ENCODE data around the gene HBB.
"Not testable (repeated sequence)": the region's sequence is repeated elsewhere in the genome, so short reads cannot be mapped to it uniquely, and the experiment has no call there.

Gene HBB

DNA sequence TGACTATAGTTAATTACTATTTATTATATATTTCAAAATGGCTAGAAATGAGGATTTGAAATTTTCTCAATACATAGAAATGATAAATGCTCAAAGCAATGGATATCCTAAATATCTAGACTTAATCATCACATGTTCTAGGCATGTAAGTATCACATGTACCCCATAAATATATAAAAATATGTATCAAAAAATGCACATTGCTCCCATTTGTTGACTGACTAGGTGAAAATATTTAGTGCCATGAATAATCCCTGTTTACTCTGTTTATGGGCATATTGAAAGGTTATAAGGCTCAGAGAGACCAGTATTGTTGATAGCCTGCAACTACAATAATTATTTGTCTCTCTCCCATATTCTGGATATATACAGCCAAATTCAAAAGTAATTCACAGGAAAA, 39.7 kb upstream of the HBB start:
- TF ChIP-seq, protein P1, sequence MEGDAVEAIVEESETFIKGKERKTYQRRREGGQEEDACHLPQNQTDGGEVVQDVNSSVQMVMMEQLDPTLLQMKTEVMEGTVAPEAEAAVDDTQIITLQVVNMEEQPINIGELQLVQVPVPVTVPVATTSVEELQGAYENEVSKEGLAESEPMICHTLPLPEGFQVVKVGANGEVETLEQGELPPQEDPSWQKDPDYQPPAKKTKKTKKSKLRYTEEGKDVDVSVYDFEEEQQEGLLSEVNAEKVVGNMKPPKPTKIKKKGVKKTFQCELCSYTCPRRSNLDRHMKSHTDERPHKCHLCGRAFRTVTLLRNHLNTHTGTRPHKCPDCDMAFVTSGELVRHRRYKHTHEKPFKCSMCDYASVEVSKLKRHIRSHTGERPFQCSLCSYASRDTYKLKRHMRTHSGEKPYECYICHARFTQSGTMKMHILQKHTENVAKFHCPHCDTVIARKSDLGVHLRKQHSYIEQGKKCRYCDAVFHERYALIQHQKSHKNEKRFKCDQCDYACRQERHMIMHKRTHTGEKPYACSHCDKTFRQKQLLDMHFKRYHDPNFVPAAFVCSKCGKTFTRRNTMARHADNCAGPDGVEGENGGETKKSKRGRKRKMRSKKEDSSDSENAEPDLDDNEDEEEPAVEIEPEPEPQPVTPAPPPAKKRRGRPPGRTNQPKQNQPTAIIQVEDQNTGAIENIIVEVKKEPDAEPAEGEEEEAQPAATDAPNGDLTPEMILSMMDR (IDR thresholded peaks at IDR 0.05; ENCODE audit: low read depth, low read length), result no peak
- H3K4me3 ChIP-seq (ENCODE audit: low read depth, low read length), result no peak overlapping the region

DNA sequence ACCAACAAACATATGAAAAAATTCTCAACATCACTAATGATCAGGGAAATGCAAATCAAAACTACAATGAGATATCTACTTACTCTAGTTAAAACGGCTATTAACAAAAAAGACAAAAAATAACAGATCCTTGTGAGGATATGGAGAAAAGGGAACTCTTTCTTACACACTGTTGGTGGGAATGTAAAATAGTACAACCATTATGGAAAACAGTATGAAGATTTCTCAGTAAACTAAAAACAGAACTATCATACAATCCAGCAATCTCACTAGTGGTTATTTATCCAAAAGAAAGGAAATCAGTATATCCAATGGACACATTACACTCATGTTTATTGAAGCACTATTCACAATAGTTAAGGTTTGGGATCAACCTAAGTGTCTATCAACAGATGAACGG, 39.0 kb upstream of the HBB start:
- TF ChIP-seq, protein P1 (IDR thresholded peaks at IDR 0.05; ENCODE audit: low read depth, low read length), result no peak
- H3K4me3 ChIP-seq (ENCODE audit: low read depth, low read length), result no peak overlapping the region

DNA sequence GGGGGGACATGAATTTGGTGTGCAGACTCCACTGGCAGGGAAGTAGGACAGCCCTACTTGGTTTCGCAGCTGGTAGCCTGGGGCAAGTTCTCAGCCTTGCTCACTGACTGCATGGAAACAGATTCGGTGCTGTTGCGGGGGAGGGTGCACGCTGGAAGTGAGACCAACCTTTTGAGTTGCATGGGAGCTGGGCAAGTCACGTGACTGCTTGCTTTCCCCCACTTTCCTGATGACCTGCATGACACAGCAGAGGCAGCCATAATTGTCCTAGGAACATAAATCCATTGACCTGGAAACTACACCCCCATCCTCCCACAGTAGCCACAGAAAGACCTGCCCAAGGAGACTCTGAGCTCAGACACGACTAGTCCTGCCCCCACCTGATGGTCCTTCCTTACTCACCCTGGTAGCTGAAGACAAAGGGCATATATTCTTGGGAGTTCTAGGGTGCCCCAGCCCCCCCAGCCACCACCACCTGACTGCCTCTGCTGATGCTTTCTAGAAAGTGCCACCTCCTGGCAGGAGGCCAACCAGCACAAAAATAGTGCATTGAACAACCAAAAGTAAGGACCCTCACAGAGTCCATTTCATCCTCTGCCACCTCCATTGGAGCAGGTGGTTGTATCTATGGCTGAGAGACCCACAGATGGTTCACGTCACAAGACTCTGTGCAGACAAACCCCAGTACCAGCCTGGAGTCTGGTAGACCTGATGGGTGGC, 31.8 kb upstream of the HBB start:
- TF ChIP-seq, protein P1 (IDR thresholded peaks at IDR 0.05; ENCODE audit: low read depth, low read length), result no peak
- H3K4me3 ChIP-seq (ENCODE audit: low read depth, low read length), result no peak overlapping the region

DNA sequence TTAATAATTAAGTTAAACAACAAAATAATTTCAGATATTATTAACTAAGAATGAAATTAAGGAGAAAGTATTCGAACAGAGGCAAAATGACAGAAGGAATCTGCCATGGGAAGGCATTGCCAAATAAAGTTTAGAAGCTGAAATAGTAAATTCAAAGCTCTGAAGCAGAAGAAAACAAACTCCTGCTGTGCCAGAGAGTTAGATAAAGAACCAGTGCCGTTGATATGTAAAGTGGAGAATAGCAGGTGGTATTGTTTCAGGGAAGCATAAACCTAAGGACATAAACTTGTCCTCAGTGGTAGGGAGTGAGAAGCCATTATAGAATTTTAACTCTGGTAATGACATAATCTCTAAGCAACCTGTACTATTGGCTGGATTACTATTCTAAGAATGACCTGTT, 30.4 kb upstream of the HBB start:
- TF ChIP-seq, protein P1 (IDR thresholded peaks at IDR 0.05; ENCODE audit: low read depth, low read length), result no peak
- no peak overlapping the region for H3K4me3 ChIP-seq (ENCODE audit: low read depth, low read length)

DNA sequence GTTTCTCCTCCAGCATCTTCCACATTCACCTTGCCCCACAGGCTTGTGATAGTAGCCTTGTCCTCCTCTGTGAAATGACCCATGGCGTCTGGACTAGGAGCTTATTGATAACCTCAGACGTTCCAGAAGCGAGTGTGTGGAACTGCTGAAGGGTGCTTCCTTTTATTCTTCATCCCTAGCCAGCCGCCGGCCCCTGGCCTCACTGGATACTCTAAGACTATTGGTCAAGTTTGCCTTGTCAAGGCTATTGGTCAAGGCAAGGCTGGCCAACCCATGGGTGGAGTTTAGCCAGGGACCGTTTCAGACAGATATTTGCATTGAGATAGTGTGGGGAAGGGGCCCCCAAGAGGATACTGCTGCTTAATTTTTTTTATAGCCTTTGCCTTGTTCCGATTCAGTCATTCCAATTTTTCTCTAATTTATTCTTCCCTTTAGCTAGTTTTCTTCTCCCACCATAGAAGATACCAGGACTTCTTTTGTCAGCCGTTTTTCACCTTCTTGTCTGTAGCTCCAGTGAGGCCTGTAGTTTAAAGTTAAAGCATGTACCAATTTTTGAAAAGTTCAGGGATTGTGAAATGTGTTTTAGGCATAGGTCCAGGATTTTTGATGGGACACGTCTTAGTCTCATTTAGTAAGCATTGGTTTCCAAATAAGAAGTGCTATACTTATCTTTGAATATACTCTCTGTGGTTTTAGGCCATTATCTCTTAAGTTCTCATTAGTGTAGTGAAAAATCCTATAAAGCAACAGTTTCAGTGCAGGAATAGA, 28.0 kb upstream of the HBB start, which contains the start of gene HBG2:
Gene HBG2, minus strand, starts transcription at position 136 of the 768 bp plus-strand sequence. Its CDS starts 53 bp downstream, at position 83.
- H3K4me3 ChIP-seq (ENCODE audit: low read depth, low read length), result not testable (repeated sequence)

DNA sequence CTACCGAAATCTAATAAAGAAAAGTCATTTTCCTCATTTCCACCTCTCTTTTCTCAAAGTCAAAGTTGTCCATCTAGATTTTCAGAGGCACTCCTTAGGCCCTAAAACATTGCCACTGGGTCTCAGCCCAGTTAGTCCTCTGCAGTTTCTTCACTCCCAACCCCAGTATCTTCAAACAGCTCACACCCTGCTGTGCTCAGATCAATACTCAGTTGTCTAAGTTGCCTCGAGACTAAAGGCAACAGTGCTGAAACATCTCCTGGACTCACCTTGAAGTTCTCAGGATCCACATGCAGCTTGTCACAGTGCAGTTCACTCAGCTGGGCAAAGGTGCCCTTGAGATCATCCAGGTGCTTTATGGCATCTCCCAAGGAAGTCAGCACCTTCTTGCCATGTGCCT, 27.2 kb upstream of the HBB start:
- H3K4me3 ChIP-seq (ENCODE audit: low read depth, low read length), result not testable (repeated sequence)

DNA sequence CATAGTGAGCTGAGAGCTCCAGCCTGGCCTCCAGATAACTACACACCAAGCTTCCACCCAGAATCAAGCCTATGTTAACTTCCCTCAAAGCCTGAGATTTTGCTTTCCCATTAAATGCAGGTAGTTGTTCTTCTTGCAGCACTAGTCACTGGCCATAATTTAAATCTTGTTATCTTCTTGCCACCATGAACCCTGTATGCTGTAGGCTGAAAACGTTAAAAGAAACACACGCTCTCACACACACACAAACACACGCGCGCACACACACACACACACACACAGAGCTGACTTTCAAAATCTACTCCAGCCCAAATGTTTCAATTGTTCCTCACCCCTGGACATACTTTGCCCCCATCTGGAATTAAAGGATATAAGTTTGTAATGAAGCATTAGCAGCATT, 26.6 kb upstream of the HBB start:
- not testable (repeated sequence) for H3K4me3 ChIP-seq (ENCODE audit: low read depth, low read length)

DNA sequence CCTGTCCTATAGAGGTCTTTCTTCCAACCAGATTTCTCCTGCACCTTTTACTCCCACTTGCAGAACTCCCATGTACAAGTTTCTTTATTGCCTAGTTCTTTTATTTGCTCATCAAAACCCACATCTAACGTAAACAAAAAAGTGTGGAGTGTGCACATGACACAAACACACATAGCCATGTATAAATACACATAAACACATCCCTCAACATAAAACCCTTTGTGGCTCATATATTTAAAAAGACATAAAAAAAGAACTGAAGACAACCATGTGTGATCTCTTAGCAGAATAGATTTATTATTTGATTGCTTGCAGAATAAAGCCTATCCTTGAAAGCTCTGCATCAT, 26.0 kb upstream of the HBB start:
- TF ChIP-seq, protein P1 (IDR thresholded peaks at IDR 0.05; ENCODE audit: low read depth, low read length), result no peak
- H3K4me3 ChIP-seq (ENCODE audit: low read depth, low read length), result no peak overlapping the region
